Measurements from ENCODE around the gene PRPF38B. TPM values are rescaled to one million over a fixed set of nuclear protein-coding genes. Genes with fewer than 3 reads are reported as not detected.
A peak's percentile ranks its signal among the peaks of the same experiment; 100 is the strongest.

The PRPF38B gene
- total and polyA plus RNA-seq, 9 of the 15 experiments (the other 6 are each of a cell fraction or from before 2014, with no cell fraction given) = 25.3 to 85.5 (median 66.4) TPM

DNA sequence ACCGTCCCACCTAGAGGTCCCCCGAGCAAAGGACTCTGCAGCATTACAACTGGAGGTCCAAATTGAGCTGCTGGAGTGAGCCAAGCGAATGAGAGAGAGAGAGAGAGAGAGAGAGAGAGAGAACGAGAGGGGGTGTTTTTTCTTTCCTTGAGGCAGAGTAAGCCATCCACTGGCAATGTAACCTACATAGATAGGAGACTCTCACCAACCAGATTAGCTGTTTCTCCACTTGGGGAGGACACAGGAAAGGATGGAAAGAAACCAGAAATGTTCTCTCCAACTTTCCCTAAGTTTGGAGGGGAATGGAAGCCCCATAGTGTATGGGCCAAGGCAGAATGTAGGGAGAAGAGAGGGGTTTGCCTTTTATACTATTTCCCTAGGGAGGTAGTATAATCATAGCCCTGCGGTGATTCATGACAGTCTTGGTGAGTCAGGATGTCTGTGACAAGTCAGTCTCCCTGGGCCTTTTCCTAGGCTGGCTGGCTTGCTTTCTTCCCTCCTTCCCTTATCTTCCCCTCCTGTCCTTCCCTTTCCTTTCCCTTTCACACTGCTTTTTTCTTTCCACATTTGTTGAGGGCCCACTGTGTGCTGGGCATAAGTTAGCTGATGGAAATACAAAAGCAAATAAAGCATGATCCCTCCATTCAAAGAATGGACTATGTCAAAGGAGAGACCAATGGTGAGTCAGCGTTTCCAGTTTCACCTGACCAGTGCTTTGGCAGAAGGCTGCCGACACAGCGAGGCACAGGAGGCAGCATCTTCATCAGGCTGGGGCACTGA lies 27.7 kb downstream of the PRPF38B start:
- CTCF ChIA-PET (ENCODE audit: low intra/inter-chr PET ratio) = no interaction called here
- peak; percentile 73 for ATAC-seq
- no TSS peak for BruUV-seq (replicated peaks)
- Histone ChIP-seq H3K9me1 (ENCODE audit: control insufficient read depth, insufficient read depth, low read length) (no peaks in the 10 kb centered on the region), H3K4me3 (no peak overlapping the region), H3K4me2 (ENCODE audit: insufficient read depth, low read length) (peak overlapping the region; percentile 1; the same call in 1 of the 2 replicates), H3K9me3 (replicated peaks; ENCODE audit: control insufficient read depth, insufficient read depth, low read depth, low read length) (no peaks in the 10 kb centered on the region), H3K27me3 (ENCODE audit: control insufficient read depth in 2 of 2, insufficient read depth in 2 of 2, low read length in 2 of 2) (peaks cover 19 to 20% of the 10 kb centered on the region in 2 experiments; a peak in 4 of 5 replicates), H3K36me3 (ENCODE audit: control insufficient read depth, insufficient read depth, low read length) (no peaks in the 10 kb centered on the region), H3K9ac (ENCODE audit: insufficient read depth in 1 of 2, low read depth in 2 of 2, low read length in 2 of 2) (0 out of 4 replicates have a peak overlapping the region, but pooled peaks of 1 of the 2 experiments have one; percentile 27), H3K79me2 (ENCODE audit: control insufficient read depth, insufficient read depth, low read length) (no peaks in the 10 kb centered on the region), H3K27ac (ENCODE audit: extremely low read depth, low read depth, low read length) (no peak overlapping the region; the same call in 2 of the 3 replicates), H2AFZ (ENCODE audit: low read depth, low read length) (peak overlapping the region; percentile 46), H4K20me1 (replicated peaks; ENCODE audit: control insufficient read depth, insufficient read depth, low read length) (no peaks in the 10 kb centered on the region), H3K4me1 (replicated peaks in 1 of 2; ENCODE audit: control insufficient read depth in 2 of 2, insufficient read depth in 2 of 2, low read length in 2 of 2) (peaks cover 0 to 10% of the 10 kb centered on the region in 2 experiments; a peak in 3 of 5 replicates)
- intact Hi-C loops (cut with micrococcal nuclease) = no loop called here
- FAIRE-seq = peak; percentile 44
- peak; percentile 27 to 51 (median 34) for DNase-seq (ENCODE audit: extremely low read depth in 1 of 4, low spot score in 3 of 4)
- in situ Hi-C loops (cut with MboI) = no loop called here
- POLR2A ChIA-PET = interaction anchor here (0.5 to 1.5 kb wide), 3 partner anchors 8 to 370 kb away, joined by 3 to 10 read pairs (median 4); partner anchors contain the start of gene TMEM167B
- 15% methylated on average over 8 of the region's 8 CpGs for WGBS (ENCODE audit: insufficient coverage, low coverage, missing lambda C conversion rate)
- TF ChIP-seq MLX (CRISPR knock-in tag; conservative IDR thresholded peaks at IDR 0.05) (no peak), GABPB2 (CRISPR knock-in tag; conservative IDR thresholded peaks at IDR 0.05) (no peak), ESRRB (CRISPR knock-in tag; IDR thresholded peaks at IDR 0.05; ENCODE audit: borderline replicate concordance) (no peak), ZNF740 (CRISPR knock-in tag; IDR thresholded peaks at IDR 0.05) (no peak), ZNF740 (tag; IDR thresholded peaks at IDR 0.05) (no peak), GMEB1 (CRISPR knock-in tag; IDR thresholded peaks at IDR 0.05) (no peak), SMC3 (conservative IDR thresholded peaks at IDR 0.05; ENCODE audit: insufficient read depth, low read depth, low read length) (no peak), RBFOX2 (IDR thresholded peaks at IDR 0.05; ENCODE audit: low read depth, low read length) (no peak), JUN (IDR thresholded peaks at IDR 0.05; ENCODE audit: borderline replicate concordance, low read depth, low read length) (peak; percentile 69; the same call in 1 of the 2 replicates), JUN (CRISPR knock-in tag; IDR thresholded peaks at IDR 0.05; ENCODE audit: borderline replicate concordance) (no peak), MXI1 (IDR thresholded peaks at IDR 0.05; ENCODE audit: low read depth, low read length) (no peak), ZNF830 (CRISPR knock-in tag; IDR thresholded peaks at IDR 0.05) (no peak), GTF2A2 (tag; IDR thresholded peaks at IDR 0.05) (no peak)
- TF ChIP-seq, protein P1, sequence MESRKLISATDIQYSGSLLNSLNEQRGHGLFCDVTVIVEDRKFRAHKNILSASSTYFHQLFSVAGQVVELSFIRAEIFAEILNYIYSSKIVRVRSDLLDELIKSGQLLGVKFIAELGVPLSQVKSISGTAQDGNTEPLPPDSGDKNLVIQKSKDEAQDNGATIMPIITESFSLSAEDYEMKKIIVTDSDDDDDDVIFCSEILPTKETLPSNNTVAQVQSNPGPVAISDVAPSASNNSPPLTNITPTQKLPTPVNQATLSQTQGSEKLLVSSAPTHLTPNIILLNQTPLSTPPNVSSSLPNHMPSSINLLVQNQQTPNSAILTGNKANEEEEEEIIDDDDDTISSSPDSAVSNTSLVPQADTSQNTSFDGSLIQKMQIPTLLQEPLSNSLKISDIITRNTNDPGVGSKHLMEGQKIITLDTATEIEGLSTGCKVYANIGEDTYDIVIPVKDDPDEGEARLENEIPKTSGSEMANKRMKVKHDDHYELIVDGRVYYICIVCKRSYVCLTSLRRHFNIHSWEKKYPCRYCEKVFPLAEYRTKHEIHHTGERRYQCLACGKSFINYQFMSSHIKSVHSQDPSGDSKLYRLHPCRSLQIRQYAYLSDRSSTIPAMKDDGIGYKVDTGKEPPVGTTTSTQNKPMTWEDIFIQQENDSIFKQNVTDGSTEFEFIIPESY (CRISPR knock-in tag; IDR thresholded peaks at IDR 0.05) = no peak

All from K562 (cell line).